HepG2 (cell line): ENCODE measurements around the gene HMBS. TPM values are rescaled to one million over a fixed set of nuclear protein-coding genes. Genes with fewer than 3 reads are reported as not detected.

Experiments
- CREB1 ChIP-seq, 2 experiments: fragments of 450-650 bp in 1 of 2; IDR thresholded peaks; 2 replicates each; pipeline ENCODE4 v1.6.1; 2016 to 2017; ENCODE audit warnings: control low read depth in 1 of 2, mild to moderate bottlenecking in 1 of 2, missing compliant biosample characterization in 1 of 2, missing genetic modification characterization in 1 of 2
- HNRNPUL1 ChIP-seq: fragments of 200-400 bp; formaldehyde crosslinking; IDR thresholded peaks from 2 replicates; pipeline ENCODE4 v1.6.1; 2017; ENCODE audit warnings: low read depth, mild to moderate bottlenecking, low read length, moderate library complexity
- MIER2 ChIP-seq: IDR thresholded peaks from 2 replicates; pipeline ENCODE4 v1.6.1; 2016; ENCODE audit warnings: missing biosample characterization, missing genetic modification reagents
- PAX8 ChIP-seq: sonication (generic); formaldehyde crosslinking; IDR thresholded peaks from 2 replicates; pipeline ENCODE4 v1.8.0; 2022; ENCODE audit warnings: mild to moderate bottlenecking, missing genetic modification reagents, borderline replicate concordance
- REL ChIP-seq: sonication (generic); formaldehyde crosslinking; conservative IDR thresholded peaks from 2 replicates; pipeline ENCODE4 v1.8.0; 2022; ENCODE audit warnings: mild to moderate bottlenecking, missing genetic modification reagents, moderate library complexity
- TBX2 ChIP-seq: sonication (generic); formaldehyde crosslinking; IDR thresholded peaks from 2 replicates; pipeline ENCODE4 v1.5.0; 2020; ENCODE audit warnings: missing genetic modification reagents, mild to moderate bottlenecking, borderline replicate concordance
- TERF1 ChIP-seq: sonication (generic); formaldehyde crosslinking; IDR thresholded peaks from 2 replicates; pipeline ENCODE4 v1.8.0; 2022; ENCODE audit warnings: mild to moderate bottlenecking, missing genetic modification reagents, moderate library complexity
- U2AF1 ChIP-seq: fragments of 200-400 bp; formaldehyde crosslinking; optimal IDR thresholded peaks from 2 replicates; pipeline ENCODE3; 2017; ENCODE audit warnings: mild to moderate bottlenecking, low read depth, low read length
- ZNF124 ChIP-seq: sonication (generic); formaldehyde crosslinking; IDR thresholded peaks from 2 replicates; pipeline ENCODE4 v1.4.0; 2020; ENCODE audit warnings: missing genetic modification reagents
- ZNF207 ChIP-seq: fragments of 450-650 bp; IDR thresholded peaks from 2 replicates; pipeline ENCODE4 v1.6.1; 2016; ENCODE audit warnings: antibody characterized with exemption, borderline replicate concordance
- ZNF260 ChIP-seq: sonication (generic); formaldehyde crosslinking; IDR thresholded peaks from 2 replicates; pipeline ENCODE4 v1.4.0; 2020; ENCODE audit warnings: missing genetic modification reagents, low read depth, mild to moderate bottlenecking, borderline replicate concordance
- ZNF274 ChIP-seq: sonication (generic); formaldehyde crosslinking; IDR thresholded peaks from 2 replicates; pipeline ENCODE4 v1.5.1; 2020; ENCODE audit warnings: mild to moderate bottlenecking, missing genetic modification reagents
- ZNF280B ChIP-seq: sonication (generic); formaldehyde crosslinking; IDR thresholded peaks from 2 replicates; pipeline ENCODE4 v1.5.0; 2020; ENCODE audit warnings: missing genetic modification reagents, mild to moderate bottlenecking, borderline replicate concordance
- ZNF569 ChIP-seq: sonication (generic); formaldehyde crosslinking; IDR thresholded peaks from 2 replicates; pipeline ENCODE4 v1.5.0; 2020; ENCODE audit warnings: mild to moderate bottlenecking, missing genetic modification reagents, moderate library complexity, borderline replicate concordance
- polyA plus RNA-seq, 8 experiments: library from polyadenylated mRNA; depleted of rRNA in 3 of 8; stranded (reverse) in 7 of 8; unstranded in 1 of 8; fragments of >200 nt; fragmentation: Illumina TruSeq in 4 of 8; extraction: Trizol in 4 of 8; gene quantifications; 2 replicates each; pipeline versions ENCODE4 v1.2.1 to v1.2.3, GENCODE V29; 2011 to 2016; ENCODE audit warnings: low read depth in 4 of 8, missing spikeins in 1 of 8, mixed read lengths in 1 of 8; ENCODE audit not compliant: insufficient read depth in 1 of 8
- total RNA-seq, 5 experiments: library from RNA; depleted of rRNA; stranded (reverse); fragments of >200 nt; fragmentation: Illumina TruSeq; extraction: Trizol; gene quantifications; 2 replicates each; pipeline ENCODE4 v1.2.3, GENCODE V29; 2016; ENCODE audit warnings: low read depth in 1 of 5
- TF ChIP-seq, protein P1 (sequence below): sonication (generic); formaldehyde crosslinking; IDR thresholded peaks from 2 replicates; pipeline ENCODE4 v1.5.0; 2020; ENCODE audit warnings: mild to moderate bottlenecking, missing genetic modification reagents, borderline replicate concordance

The HMBS gene
- total and polyA plus RNA-seq, 2 of the 13 experiments (the other 11 are each of a cell fraction or from before 2014, with no cell fraction given) = 9.4 to 46.9 TPM

DNA sequence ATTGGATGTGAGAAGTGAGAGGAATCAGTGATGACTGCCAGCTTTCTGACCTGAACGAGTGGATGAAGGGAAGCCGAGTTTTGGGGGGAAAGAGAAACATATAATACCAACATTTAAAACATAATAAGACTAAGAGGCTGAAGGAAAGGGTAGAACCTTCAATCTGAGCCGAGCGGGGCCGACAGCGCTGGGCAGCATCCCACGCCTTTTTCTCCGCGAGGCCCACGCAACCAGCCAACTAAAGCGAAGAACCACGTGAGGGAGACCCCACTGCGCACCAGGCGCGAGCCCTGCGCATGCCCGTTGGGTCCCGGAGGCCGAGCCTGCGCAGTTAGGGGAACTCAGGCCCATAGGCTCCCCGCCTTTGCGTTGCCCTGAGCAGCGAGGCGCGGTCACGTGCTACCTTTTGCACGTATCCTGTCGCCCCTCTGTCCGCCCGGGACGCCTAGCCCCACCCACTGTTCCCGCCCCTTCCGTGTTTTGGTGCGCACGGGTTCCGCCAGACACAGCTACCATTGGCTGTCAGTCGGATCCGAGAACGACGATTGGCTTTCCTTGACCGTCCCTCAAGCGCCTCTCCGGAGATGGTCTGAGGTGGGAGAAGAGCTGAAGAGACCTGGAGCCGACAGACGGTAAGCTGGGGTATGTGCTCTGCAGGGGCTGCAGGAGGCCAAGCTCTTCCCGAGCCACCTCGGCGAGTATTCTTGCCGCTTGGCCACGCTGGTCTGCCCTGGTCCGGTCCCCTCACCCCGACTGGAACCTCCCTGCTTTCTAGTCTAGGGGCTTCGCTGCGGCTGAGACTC lies 36.5 kb downstream of the HMBS start, which contains the start of gene HINFP (continued):
- TF ChIP-seq TERF1 (CRISPR knock-in tag) (no peak), ZNF274 (peak; percentile 51; the same call in 1 of the 2 replicates), ZNF124 (CRISPR knock-in tag) (peak; percentile 55; the same call in 1 of the 2 replicates), TBX2 (CRISPR knock-in tag) (peak; percentile 34; the same call in 1 of the 2 replicates), MIER2 (CRISPR knock-in tag) (no peak; the same call in 1 of the 2 replicates), CREB1 (IDR thresholded peaks at IDR 0.05) (peak; percentile 62), CREB1 (CRISPR knock-in tag; IDR thresholded peaks at IDR 0.05) (peak; percentile 63; the same call in 1 of the 2 replicates), ZNF260 (CRISPR knock-in tag) (no peak), HNRNPUL1 (no peak), ZNF569 (CRISPR knock-in tag) (no peak; the same call in 1 of the 2 replicates), ZNF207 (no peak), ZNF280B (CRISPR knock-in tag) (no peak), U2AF1 (no peak), PAX8 (CRISPR knock-in tag) (no peak), REL (CRISPR knock-in tag) (no peak)
- TF ChIP-seq, protein P1, sequence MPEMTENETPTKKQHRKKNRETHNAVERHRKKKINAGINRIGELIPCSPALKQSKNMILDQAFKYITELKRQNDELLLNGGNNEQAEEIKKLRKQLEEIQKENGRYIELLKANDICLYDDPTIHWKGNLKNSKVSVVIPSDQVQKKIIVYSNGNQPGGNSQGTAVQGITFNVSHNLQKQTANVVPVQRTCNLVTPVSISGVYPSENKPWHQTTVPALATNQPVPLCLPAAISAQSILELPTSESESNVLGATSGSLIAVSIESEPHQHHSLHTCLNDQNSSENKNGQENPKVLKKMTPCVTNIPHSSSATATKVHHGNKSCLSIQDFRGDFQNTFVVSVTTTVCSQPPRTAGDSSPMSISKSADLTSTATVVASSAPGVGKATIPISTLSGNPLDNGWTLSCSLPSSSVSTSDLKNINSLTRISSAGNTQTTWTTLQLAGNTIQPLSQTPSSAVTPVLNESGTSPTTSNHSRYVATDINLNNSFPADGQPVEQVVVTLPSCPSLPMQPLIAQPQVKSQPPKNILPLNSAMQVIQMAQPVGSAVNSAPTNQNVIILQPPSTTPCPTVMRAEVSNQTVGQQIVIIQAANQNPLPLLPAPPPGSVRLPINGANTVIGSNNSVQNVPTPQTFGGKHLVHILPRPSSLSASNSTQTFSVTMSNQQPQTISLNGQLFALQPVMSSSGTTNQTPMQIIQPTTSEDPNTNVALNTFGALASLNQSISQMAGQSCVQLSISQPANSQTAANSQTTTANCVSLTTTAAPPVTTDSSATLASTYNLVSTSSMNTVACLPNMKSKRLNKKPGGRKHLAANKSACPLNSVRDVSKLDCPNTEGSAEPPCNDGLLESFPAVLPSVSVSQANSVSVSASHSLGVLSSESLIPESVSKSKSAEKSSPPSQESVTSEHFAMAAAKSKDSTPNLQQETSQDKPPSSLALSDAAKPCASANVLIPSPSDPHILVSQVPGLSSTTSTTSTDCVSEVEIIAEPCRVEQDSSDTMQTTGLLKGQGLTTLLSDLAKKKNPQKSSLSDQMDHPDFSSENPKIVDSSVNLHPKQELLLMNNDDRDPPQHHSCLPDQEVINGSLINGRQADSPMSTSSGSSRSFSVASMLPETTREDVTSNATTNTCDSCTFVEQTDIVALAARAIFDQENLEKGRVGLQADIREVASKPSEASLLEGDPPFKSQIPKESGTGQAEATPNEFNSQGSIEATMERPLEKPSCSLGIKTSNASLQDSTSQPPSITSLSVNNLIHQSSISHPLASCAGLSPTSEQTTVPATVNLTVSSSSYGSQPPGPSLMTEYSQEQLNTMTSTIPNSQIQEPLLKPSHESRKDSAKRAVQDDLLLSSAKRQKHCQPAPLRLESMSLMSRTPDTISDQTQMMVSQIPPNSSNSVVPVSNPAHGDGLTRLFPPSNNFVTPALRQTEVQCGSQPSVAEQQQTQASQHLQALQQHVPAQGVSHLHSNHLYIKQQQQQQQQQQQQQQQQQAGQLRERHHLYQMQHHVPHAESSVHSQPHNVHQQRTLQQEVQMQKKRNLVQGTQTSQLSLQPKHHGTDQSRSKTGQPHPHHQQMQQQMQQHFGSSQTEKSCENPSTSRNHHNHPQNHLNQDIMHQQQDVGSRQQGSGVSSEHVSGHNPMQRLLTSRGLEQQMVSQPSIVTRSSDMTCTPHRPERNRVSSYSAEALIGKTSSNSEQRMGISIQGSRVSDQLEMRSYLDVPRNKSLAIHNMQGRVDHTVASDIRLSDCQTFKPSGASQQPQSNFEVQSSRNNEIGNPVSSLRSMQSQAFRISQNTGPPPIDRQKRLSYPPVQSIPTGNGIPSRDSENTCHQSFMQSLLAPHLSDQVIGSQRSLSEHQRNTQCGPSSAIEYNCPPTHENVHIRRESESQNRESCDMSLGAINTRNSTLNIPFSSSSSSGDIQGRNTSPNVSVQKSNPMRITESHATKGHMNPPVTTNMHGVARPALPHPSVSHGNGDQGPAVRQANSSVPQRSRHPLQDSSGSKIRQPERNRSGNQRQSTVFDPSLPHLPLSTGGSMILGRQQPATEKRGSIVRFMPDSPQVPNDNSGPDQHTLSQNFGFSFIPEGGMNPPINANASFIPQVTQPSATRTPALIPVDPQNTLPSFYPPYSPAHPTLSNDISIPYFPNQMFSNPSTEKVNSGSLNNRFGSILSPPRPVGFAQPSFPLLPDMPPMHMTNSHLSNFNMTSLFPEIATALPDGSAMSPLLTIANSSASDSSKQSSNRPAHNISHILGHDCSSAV (CRISPR knock-in tag) = no peak
